H1 (cell line): ENCODE measurements around the gene CCDC106.

ENCODE experiments used
- BRCA1 ChIP-seq: IDR thresholded peaks from 2 replicates; pipeline ENCODE4 v1.6.1; 2012; ENCODE audit warnings: low read depth, low read length, improper control_type of control experiment
- JUND ChIP-seq: IDR thresholded peaks from 2 replicates; pipeline ENCODE4 v1.6.1; 2011; ENCODE audit warnings: mild to moderate bottlenecking, improper control_type of control experiment, low read length
- SP1 ChIP-seq: IDR thresholded peaks from 2 replicates; pipeline ENCODE4 v1.6.1; 2011; ENCODE audit warnings: low read depth, low read length

DNA sequence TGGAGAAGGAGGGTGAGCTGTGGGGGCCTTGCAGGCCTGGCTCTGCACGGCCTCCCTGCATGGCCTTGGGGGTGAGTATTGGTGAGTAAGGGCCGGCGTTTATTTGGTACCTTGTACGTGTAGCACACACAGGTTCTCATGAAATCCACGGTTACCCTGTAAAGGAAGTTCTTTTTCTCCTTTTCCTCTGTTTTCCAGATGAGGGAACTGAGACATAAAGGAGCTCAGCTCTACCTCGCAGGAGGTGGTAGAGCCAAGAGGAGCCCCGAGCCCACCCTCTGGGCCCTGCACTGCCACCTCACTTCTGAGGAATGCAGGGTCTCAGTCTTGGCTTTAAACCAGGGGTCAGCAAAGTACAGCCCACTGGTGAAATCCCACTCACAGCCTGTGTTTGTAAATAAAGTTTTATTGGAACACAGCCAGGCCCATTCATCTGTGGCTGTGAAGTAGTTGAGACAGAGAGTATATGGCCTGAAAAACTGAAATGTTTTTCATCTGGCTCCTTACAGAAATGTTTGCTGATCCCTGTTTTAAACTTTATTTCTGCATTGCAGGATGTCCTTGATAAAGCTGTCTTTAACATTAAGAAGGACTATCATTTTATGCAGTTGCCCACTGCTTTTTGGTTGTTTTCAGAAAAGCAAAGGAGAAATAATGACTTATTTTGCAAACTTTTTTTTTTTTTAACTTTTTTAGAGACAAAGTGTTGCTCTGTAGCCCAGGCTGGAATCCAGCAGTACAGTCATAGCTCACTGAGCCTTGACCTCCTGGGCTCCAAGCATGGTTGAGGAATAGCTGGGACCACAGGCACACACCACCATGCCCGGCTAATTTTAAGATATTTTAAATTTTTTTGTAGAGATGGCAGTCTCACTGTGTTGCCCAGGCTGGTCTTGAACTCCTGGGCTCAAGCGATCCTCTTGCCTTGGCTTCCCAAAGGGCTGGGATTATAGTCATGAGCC lies 33.4 kb downstream of the CCDC106 start:
- TF ChIP-seq BRCA1 (no peak), SP1 (no peak), JUND (no peak)
